ENCODE results near the gene TERT.
A peak's percentile ranks its signal among the peaks of the same experiment; 100 is the strongest.

The TERT gene

DNA sequence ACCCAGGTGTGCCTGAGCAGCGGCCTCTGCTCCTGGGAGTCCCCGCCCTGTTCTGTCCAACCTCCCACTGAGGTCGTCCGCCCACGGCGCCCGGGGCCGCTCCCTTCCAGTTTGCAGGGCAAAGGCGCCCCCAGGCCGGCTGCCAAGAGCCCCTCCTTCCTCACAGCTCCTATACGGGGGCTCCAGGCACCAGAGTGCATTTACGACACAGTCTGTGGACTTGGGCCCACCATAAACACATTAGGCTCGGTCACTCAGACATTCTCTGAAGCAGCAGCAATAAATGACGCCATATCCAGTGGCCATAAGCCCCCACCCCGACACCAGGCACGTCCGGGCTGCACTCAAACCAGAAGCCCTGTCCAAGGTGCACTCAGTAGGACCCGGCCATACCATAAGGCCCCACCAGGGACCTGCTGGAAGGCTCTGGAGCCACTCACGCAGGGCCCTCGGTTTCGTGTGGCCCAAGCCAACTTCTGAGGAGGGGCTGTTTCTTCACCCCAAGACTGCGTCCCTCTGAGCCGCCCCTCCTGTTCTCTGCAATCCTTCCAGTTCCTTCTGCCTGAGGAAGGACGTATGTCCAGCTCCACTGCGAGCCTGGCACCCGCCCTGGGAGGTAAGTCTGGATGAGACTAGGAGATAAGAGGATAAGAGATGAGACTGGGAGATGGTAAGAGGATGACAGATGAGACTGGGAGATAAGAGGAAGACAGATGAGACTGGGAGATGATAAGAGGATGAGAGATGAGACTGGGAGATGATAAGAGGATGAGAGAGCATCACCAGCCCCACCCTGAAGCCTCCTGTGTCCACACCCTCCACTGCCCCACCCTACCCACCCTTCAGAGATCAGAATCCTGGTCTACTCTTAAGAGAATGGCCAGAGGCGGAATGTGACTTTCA, 42.9 kb downstream of the TERT start:
- TF ChIP-seq, protein P1, sequence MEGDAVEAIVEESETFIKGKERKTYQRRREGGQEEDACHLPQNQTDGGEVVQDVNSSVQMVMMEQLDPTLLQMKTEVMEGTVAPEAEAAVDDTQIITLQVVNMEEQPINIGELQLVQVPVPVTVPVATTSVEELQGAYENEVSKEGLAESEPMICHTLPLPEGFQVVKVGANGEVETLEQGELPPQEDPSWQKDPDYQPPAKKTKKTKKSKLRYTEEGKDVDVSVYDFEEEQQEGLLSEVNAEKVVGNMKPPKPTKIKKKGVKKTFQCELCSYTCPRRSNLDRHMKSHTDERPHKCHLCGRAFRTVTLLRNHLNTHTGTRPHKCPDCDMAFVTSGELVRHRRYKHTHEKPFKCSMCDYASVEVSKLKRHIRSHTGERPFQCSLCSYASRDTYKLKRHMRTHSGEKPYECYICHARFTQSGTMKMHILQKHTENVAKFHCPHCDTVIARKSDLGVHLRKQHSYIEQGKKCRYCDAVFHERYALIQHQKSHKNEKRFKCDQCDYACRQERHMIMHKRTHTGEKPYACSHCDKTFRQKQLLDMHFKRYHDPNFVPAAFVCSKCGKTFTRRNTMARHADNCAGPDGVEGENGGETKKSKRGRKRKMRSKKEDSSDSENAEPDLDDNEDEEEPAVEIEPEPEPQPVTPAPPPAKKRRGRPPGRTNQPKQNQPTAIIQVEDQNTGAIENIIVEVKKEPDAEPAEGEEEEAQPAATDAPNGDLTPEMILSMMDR (IDR thresholded peaks at IDR 0.05; ENCODE audit: insufficient read depth, low read depth, low read length, missing control alignments), result no peak
- H3K4me3 ChIP-seq (ENCODE audit: low read depth, low read length), result no peak overlapping the region
- no peak for DNase-seq (ENCODE audit: low read depth)

DNA sequence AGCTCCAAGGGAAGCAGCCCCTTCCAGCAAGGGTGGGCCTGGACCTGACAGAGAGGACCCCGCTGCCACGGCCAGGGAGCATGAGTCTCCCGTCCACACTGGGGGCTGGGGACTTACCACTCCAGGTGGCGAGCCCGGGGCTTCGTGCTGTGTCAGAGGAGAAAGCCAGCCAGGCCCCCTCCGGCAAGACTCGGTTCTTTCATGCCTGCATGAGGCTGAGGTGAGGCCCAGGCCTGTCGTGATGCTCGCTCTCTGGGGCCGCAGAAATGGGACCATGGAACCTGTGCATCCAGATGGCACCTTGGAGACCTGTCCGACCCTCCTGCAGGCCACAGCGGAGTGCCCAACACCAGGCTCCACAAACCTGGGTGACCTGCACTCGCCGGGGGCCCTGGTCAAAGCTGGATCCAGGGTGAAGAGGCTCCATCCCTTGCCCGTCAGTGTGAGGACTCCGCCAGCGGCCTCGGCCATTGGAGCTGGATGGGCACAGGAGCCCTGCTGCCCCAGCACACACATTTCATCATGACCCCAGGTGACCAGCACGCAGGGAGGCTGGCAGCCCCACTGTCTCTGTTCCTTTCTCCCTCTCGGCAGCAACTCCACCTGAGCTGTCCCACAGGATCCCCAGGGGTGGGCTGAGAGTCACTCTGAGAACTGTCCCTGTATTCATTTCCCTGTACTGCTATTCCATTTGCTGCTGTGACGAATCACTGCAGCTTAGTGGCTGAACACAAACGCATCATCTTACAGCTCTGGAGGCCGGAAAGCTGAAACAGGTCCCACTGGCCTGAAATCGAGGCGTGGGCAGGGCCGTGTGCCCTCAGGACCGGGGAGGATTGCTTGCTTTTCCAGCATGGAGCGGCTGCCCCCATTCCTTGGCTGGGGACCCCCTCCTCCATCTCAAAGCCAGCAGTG, 45.2 kb downstream of the TERT start:
- no peak overlapping the region for H3K4me3 ChIP-seq (ENCODE audit: low read depth, low read length)
- no peak for DNase-seq (ENCODE audit: low read depth)
- TF ChIP-seq, protein P1 (IDR thresholded peaks at IDR 0.05; ENCODE audit: insufficient read depth, low read depth, low read length, missing control alignments), result no peak

DNA sequence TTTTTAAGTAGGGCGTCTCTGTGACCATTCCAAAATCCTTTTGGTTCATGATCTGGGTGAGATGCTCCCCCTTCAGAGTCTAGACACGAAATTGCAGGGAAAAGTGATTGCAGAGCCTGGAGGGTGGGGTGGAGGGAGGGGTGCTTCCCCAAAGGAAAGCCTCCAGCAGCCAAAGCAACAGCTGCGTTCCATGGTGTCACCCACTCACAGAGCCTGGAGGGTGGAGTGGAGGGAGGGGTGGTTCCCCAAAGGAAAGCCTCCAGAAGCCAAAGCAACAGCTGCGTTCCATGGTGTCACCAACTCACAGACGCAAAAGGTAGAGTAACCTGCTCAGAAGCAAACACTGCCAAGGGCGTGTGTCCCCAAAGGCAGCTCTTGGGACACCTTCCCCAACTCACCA, 47.1 kb downstream of the TERT start:
- no peak for DNase-seq (ENCODE audit: low read depth)
- no peak overlapping the region for H3K4me3 ChIP-seq (ENCODE audit: low read depth, low read length)
- TF ChIP-seq, protein P1 (IDR thresholded peaks at IDR 0.05; ENCODE audit: insufficient read depth, low read depth, low read length, missing control alignments), result no peak

DNA sequence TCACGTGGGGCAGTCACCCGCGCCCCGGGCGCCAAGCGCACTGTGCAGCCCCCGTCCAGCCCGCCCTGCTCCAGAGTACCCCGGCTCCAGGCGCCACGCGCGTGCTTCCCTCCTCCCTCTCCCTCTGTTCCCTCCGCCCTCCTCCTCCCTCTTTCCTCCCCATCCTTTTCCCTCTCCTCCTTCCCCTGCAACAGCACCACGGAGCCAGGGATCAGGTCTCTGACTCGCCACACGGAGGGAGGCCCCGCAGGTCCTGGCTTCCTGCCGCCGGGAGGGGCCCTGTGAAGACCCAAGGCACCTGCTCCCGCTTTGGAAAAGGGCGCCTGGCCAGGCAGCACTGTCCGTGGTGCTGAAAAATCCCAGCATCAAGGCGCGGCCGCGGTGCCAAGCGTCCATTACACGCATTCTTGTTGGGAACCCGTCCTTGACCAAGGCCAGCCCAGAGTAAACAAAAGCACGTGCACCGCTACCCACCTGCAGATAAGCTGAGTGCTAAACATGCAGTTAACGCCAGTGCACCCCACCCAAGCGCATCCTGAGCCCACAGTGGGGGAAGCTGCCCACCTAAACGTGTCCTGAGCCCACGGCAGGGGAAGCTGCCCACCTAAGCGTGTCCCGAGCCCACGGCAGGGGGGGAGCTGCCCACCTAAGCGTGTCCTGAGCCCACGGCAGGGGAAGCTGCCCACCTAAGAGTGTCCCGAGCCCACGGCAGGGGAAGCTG, 48.0 kb downstream of the TERT start:
- TF ChIP-seq, protein P1 (IDR thresholded peaks at IDR 0.05; ENCODE audit: insufficient read depth, low read depth, low read length, missing control alignments), result no peak
- DNase-seq (ENCODE audit: low read depth), result peak; percentile 20
- H3K4me3 ChIP-seq (ENCODE audit: low read depth, low read length), result no peak overlapping the region

- H3K4me3 ChIP-seq (ENCODE audit: low read depth, low read length), result no peak overlapping the region
- TF ChIP-seq, protein P1 (IDR thresholded peaks at IDR 0.05; ENCODE audit: insufficient read depth, low read depth, low read length, missing control alignments), result no peak
- no peak for DNase-seq (ENCODE audit: low read depth)
Observed at GRCh38 chr5:1245905-1246576, 48.8 kb downstream of the TERT start.

DNA sequence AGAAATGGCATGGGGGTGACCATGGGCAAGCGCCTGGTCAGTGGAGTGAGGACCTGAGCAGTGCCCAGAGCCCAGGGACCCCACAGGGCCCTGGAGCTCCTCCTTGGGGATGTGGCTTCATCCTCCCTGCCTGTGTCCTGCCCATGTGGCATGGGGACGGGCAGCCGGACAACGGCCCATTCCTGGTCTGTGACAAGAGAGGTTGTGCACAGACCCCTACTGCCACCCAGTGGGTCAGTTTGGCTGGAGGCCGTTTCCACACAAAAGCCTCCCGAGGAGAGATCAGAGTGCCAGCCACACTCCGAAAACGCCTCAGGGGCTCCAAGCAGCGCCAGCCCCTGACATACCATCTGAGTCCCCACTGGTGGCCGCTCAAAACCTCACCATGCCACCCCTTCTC, 49.9 kb downstream of the TERT start:
- H3K4me3 ChIP-seq (ENCODE audit: low read depth, low read length), result no peak overlapping the region
- no peak for DNase-seq (ENCODE audit: low read depth)
- TF ChIP-seq, protein P1 (IDR thresholded peaks at IDR 0.05; ENCODE audit: insufficient read depth, low read depth, low read length, missing control alignments), result no peak

Measured in GM12865 (cell line).